Kidney epithelial cell (primary cell): Measurements from ENCODE around the gene SSBP4. TPM values are rescaled to one million over a fixed set of nuclear protein-coding genes. Genes with fewer than 3 reads are reported as not detected.

ENCODE experiments used
- DNase-seq: peaks from one replicate; pipeline ENCODE4 v3.0.0-alpha.2; 2010; ENCODE audit warnings: low read depth
- H3K27me3 ChIP-seq: 2 replicates; pipeline ENCODE4 v1.6.0; 2011; ENCODE audit warnings: low read length; ENCODE audit not compliant: control insufficient read depth, insufficient read depth
- H3K36me3 ChIP-seq: 2 replicates; pipeline ENCODE4 v1.5.1; 2011; ENCODE audit warnings: low read length; ENCODE audit not compliant: control insufficient read depth, insufficient read depth
- H3K4me3 ChIP-seq: 2 replicates; pipeline ENCODE4 v1.5.1; 2011; ENCODE audit warnings: low read depth, mild to moderate bottlenecking, control low read depth, low read length
- total RNA-seq: library from RNA; depleted of rRNA; stranded (reverse); fragments of >200 nt; gene quantifications from 2 replicates; pipeline ENCODE4 v1.2.3, GENCODE V29; 2015
- TF ChIP-seq, protein P1 (sequence below): IDR thresholded peaks from 2 replicates; pipeline ENCODE4 v1.5.1; 2011; ENCODE audit warnings: mild to moderate bottlenecking, moderate library complexity, low read length, control low read depth, inconsistent platforms; ENCODE audit not compliant: insufficient read depth, poor library complexity, severe bottlenecking

The SSBP4 gene
- total RNA-seq, result 92.6 and 96.2 TPM in 2 replicates

DNA sequence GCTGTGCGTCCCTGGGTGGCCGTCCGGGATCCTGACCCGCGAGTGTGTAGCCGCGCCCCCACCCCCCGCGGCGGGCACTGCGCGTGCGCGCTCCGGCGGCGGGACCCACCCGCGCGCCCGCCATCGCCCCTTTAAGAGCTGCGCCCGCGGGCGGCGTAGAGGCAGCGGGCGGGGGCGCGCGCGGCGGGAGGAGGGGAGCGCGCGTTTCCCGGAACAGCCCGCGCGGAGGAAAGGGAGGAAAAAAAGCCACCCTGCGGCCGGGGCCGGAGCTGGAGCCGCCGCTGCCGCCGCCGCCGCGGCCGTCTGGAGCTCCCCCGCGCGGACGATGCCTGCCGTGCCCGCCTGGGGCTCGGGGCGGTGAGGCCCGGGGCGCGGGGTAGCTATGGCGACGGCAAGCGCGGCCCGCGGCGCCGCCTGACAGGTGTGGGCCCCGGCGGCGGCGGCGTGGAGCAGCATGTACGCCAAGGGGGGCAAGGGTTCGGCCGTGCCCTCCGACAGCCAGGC is at the start of gene SSBP4:
TSS of gene SSBP4 (plus strand) at position 204 of the 504 bp plus-strand sequence. CDS start at position 455, 251 bp downstream.
- Histone ChIP-seq H3K4me3 (peak within 1 kb of the TSS; percentile 59), H3K36me3 (no peaks in the 10 kb centered on the region), H3K27me3 (no peaks in the 10 kb centered on the region)
- TF ChIP-seq, protein P1, sequence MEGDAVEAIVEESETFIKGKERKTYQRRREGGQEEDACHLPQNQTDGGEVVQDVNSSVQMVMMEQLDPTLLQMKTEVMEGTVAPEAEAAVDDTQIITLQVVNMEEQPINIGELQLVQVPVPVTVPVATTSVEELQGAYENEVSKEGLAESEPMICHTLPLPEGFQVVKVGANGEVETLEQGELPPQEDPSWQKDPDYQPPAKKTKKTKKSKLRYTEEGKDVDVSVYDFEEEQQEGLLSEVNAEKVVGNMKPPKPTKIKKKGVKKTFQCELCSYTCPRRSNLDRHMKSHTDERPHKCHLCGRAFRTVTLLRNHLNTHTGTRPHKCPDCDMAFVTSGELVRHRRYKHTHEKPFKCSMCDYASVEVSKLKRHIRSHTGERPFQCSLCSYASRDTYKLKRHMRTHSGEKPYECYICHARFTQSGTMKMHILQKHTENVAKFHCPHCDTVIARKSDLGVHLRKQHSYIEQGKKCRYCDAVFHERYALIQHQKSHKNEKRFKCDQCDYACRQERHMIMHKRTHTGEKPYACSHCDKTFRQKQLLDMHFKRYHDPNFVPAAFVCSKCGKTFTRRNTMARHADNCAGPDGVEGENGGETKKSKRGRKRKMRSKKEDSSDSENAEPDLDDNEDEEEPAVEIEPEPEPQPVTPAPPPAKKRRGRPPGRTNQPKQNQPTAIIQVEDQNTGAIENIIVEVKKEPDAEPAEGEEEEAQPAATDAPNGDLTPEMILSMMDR, result no peak
- no peak for DNase-seq

- TF ChIP-seq, protein P1, result no peak
- Histone ChIP-seq H3K36me3 (no peaks in the 10 kb centered on the region), H3K27me3 (no peaks in the 10 kb centered on the region)
Measured at GRCh38 chr19:18373407-18373891, 45.7 kb upstream of the SSBP4 start.

DNA sequence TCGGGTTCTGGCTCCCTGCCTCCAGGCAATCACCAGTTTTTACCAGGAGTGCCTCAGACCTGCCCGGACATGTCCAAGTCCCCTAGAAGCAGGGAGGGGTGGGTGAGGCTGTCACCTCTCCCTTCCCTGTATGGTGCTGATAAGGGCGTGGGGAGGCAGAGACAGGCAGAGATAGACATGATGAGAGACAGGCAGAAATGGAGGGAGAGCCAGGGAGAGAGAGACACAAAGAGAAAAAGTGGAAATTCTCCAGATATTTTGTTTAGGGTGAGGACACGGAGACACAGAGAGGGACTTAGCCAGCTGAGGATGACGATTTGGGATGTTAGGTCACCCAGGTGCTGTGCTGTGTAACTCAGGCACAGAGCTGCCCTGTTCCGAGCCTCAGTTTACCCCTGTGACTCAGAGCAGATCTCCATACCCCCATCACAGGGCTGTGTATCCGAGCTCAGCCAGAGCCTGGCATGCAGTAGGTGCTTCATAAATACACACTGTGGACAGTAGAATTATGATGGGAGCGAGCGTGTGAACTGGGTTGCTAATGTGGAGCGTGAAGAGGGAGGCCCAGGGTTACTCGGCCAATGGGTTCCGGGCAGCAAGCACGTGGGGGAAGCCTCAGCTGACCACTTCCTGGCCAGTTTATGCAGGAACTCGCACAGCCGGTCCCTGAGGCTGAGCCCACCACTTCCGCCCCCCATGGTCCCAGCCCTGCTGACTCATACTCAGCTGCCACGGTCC is 45.1 kb upstream of the SSBP4 start:
- no peak overlapping the region for H3K4me3 ChIP-seq
- TF ChIP-seq, protein P1, result no peak
- H3K27me3 ChIP-seq, result no peaks in the 10 kb centered on the region
- H3K36me3 ChIP-seq, result no peaks in the 10 kb centered on the region
- peak; percentile 98 for DNase-seq

More at GRCh38 chr19:18373407-18373891, 45.7 kb upstream of the SSBP4 start:
- H3K4me3 ChIP-seq, result no peak overlapping the region
- DNase-seq, result no peak

DNA sequence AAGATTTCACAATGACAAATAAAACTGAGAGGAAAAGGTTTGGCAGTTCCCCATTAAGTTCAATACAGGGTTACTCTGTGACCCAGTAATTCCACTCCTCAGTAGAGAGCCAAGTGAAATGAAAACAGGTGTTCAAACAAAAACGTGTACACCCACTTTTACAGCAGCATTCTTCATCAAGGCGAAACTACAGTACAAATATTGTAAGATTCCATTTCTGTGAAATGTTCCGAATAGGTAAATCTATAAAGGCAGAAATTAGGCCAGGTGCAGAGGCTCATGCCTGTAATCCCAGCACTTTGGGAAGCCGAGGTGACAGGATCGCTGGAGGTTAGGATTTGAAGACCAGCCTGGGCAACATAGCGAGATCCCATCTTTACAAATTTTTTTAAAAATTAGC is 42.2 kb upstream of the SSBP4 start:
- H3K4me3 ChIP-seq, result no peak overlapping the region
- TF ChIP-seq, protein P1, result no peak
- no peaks in the 10 kb centered on the region for H3K27me3 ChIP-seq

GRCh38 chr19:18379803-18380747 is 39.1 kb upstream of the SSBP4 start:
- H3K4me3 ChIP-seq, result no peak overlapping the region
- H3K27me3 ChIP-seq, result no peaks in the 10 kb centered on the region
- H3K36me3 ChIP-seq, result no peaks in the 10 kb centered on the region
- TF ChIP-seq, protein P1, result no peak
- DNase-seq, result no peak

More for the DNA sequence above, 42.2 kb upstream of the SSBP4 start:
- H3K36me3 ChIP-seq, result no peaks in the 10 kb centered on the region
- DNase-seq, result no peak
